OCI-LY3 (cell line): Measurements from ENCODE around the gene TXK.
A peak's percentile ranks its signal among the peaks of the same experiment; 100 is the strongest.

Experiments used
- H2AFZ ChIP-seq: fragments of 200-600, 300-600 bp; shearing (Covaris generic); 2 replicates; pipeline ENCODE4 v1.6.0; 2014; ENCODE audit warnings: antibody characterized with exemption, low read depth, low read length
- H3K27ac ChIP-seq: fragments of 200-600, 300-600 bp; sonication (generic); 2 replicates; pipeline ENCODE4 v1.5.1; 2014; ENCODE audit warnings: mild to moderate bottlenecking, low read length, moderate library complexity, mixed read lengths
- H3K27me3 ChIP-seq: fragments of 200-600, 300-600 bp; sonication (generic); 2 replicates; pipeline ENCODE4 v1.6.1; 2014; ENCODE audit warnings: low read depth, low read length, mixed read lengths
- H3K36me3 ChIP-seq: fragments of 200-600, 300-600 bp; sonication (generic); replicated peaks from 2 replicates; pipeline ENCODE3; 2014; ENCODE audit warnings: low read depth, low read length, mixed read lengths
- H3K4me1 ChIP-seq: fragments of 300-600, 200-600 bp; sonication (generic); 2 replicates; pipeline ENCODE4 v1.6.1; 2014; ENCODE audit warnings: low read length, mixed read lengths
- H3K4me2 ChIP-seq: fragments of 200-600, 300-600 bp; sonication (generic); 2 replicates; pipeline ENCODE4 v1.6.1; 2014; ENCODE audit warnings: low read length, mixed read lengths
- H3K4me3 ChIP-seq: fragments of 300-600, 200-600 bp; sonication (generic); 2 replicates; pipeline ENCODE4 v1.5.1; 2014; ENCODE audit warnings: antibody characterized with exemption, mild to moderate bottlenecking, low read length, moderate library complexity
- H3K79me2 ChIP-seq: fragments of 300-600, 200-600 bp; shearing (Covaris generic); 2 replicates; pipeline ENCODE4 v1.6.1; 2014; ENCODE audit warnings: mild to moderate bottlenecking, low read length, mixed read lengths
- H3K9ac ChIP-seq: fragments of 300-600, 200-600 bp; shearing (Covaris generic); 2 replicates; pipeline ENCODE4 v1.6.0; 2014; ENCODE audit warnings: mild to moderate bottlenecking, low read length, moderate library complexity
- H3K9me3 ChIP-seq: fragments of 200-600, 300-600 bp; shearing (Covaris generic); 2 replicates; pipeline ENCODE4 v1.6.1; 2014; ENCODE audit warnings: low read length, mixed read lengths; ENCODE audit not compliant: insufficient read depth
- H4K20me1 ChIP-seq: fragments of 200-600, 300-600 bp; sonication (generic); 2 replicates; pipeline ENCODE4 v1.6.1; 2016; ENCODE audit warnings: low read length, mixed read lengths; ENCODE audit not compliant: insufficient read depth
- EZH2phosphoT487 ChIP-seq: fragments of 200-600 bp; shearing (Covaris generic); IDR thresholded peaks from 2 replicates; pipeline ENCODE4 v1.6.1; 2018; ENCODE audit warnings: antibody characterized with exemption, mixed run types, low read depth
- TF ChIP-seq, protein P1 (sequence below): fragments of 200-600, 300-600 bp; sonication (generic); IDR thresholded peaks from 2 replicates; pipeline ENCODE4 v1.5.1; 2014; ENCODE audit warnings: antibody characterized with exemption, low read length, low read depth

The TXK gene

GRCh38 chr4:48149827-48150370 is 15.8 kb upstream of the TXK start:
- no peak for TF ChIP-seq EZH2phosphoT487
- TF ChIP-seq, protein P1, sequence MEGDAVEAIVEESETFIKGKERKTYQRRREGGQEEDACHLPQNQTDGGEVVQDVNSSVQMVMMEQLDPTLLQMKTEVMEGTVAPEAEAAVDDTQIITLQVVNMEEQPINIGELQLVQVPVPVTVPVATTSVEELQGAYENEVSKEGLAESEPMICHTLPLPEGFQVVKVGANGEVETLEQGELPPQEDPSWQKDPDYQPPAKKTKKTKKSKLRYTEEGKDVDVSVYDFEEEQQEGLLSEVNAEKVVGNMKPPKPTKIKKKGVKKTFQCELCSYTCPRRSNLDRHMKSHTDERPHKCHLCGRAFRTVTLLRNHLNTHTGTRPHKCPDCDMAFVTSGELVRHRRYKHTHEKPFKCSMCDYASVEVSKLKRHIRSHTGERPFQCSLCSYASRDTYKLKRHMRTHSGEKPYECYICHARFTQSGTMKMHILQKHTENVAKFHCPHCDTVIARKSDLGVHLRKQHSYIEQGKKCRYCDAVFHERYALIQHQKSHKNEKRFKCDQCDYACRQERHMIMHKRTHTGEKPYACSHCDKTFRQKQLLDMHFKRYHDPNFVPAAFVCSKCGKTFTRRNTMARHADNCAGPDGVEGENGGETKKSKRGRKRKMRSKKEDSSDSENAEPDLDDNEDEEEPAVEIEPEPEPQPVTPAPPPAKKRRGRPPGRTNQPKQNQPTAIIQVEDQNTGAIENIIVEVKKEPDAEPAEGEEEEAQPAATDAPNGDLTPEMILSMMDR = no peak
- no peak overlapping the region for H3K4me3 ChIP-seq
- H3K4me1 ChIP-seq = peaks cover 8% of the 10 kb centered on the region; the same call in 1 of the 2 replicates
- peaks cover 14% of the 10 kb centered on the region for H3K9me3 ChIP-seq
- H3K36me3 ChIP-seq = peaks cover 28% of the 10 kb centered on the region
- no peak overlapping the region for H2AFZ ChIP-seq
- no peak overlapping the region for H3K4me2 ChIP-seq
- H4K20me1 ChIP-seq = no peaks in the 10 kb centered on the region
- H3K27ac ChIP-seq = no peak overlapping the region
- H3K27me3 ChIP-seq = no peaks in the 10 kb centered on the region
- no peak overlapping the region for H3K9ac ChIP-seq
- H3K79me2 ChIP-seq = no peaks in the 10 kb centered on the region

GRCh38 chr4:48147621-48148020 is 13.6 kb upstream of the TXK start:
- H2AFZ ChIP-seq = no peak overlapping the region
- no peak overlapping the region for H3K27ac ChIP-seq
- no peaks in the 10 kb centered on the region for H3K27me3 ChIP-seq
- H3K4me2 ChIP-seq = no peak overlapping the region
- H4K20me1 ChIP-seq = no peaks in the 10 kb centered on the region
- H3K79me2 ChIP-seq = no peaks in the 10 kb centered on the region
- H3K36me3 ChIP-seq = peaks cover 10% of the 10 kb centered on the region
- no peak overlapping the region for H3K4me3 ChIP-seq
- no peak overlapping the region for H3K9ac ChIP-seq
- H3K9me3 ChIP-seq = no peaks in the 10 kb centered on the region
- peaks cover 8% of the 10 kb centered on the region; the same call in 1 of the 2 replicates for H3K4me1 ChIP-seq
- TF ChIP-seq EZH2phosphoT487 = no peak
- TF ChIP-seq, protein P1 = no peak

DNA sequence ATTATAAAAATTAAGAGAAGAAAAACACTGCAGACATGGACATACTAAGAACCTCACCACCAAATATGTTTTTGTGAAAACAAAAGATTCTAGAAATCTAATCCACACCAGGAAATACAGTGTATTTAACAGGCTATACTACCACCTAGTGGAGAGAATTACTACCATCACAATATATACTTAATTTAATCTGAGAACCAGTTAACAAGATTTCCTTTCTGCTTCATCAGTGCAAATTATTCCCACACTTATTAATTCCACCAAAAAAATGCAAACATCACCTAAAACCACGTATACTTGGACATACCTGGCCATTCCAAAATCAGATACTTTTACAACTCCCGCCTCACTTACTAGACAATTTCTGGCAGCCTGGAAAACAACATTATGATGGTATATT is 7.0 kb upstream of the TXK start:
- TF ChIP-seq, protein P1 = peak; percentile 61
- no peak for TF ChIP-seq EZH2phosphoT487
- H3K4me1 ChIP-seq = peaks cover 15% of the 10 kb centered on the region
- no peak overlapping the region for H3K27ac ChIP-seq
- H3K9me3 ChIP-seq = no peaks in the 10 kb centered on the region
- no peaks in the 10 kb centered on the region for H3K27me3 ChIP-seq
- no peak overlapping the region for H3K9ac ChIP-seq
- H3K36me3 ChIP-seq = peaks cover 14% of the 10 kb centered on the region
- no peak overlapping the region for H2AFZ ChIP-seq
- H3K79me2 ChIP-seq = no peaks in the 10 kb centered on the region
- H3K4me2 ChIP-seq = no peak overlapping the region
- H4K20me1 ChIP-seq = no peaks in the 10 kb centered on the region
- H3K4me3 ChIP-seq = no peak overlapping the region

DNA sequence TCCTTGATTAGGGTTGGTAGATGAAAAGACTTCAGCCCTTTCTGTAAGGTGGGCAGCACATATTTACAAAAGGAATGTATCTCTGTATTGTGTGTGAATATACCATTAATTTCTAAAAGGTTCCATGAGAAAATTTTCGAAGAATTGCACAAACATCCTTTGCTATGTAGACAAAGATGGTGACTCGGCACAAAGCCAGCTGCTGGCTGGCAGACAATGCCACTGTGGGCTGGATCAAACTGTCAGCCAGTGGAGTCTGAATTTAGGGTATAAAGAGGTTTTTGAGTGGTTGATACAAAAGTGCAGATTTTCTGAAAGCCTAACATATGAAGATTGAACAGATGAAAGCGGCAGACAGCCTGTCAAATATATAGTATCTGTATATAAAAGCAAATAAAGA is 5.6 kb upstream of the TXK start:
- Histone ChIP-seq H3K4me1 (peaks cover 15% of the 10 kb centered on the region), H3K9me3 (no peaks in the 10 kb centered on the region), H3K4me2 (peak overlapping the region; percentile 41; the same call in 1 of the 2 replicates), H3K27me3 (no peaks in the 10 kb centered on the region), H3K9ac (no peak overlapping the region), H3K27ac (peak overlapping the region; percentile 42; the same call in 1 of the 2 replicates), H3K4me3 (no peak overlapping the region), H3K79me2 (no peaks in the 10 kb centered on the region), H2AFZ (no peak overlapping the region), H3K36me3 (peaks cover 20% of the 10 kb centered on the region), H4K20me1 (no peaks in the 10 kb centered on the region)
- TF ChIP-seq EZH2phosphoT487 = no peak
- TF ChIP-seq, protein P1 = no peak
